ENCODE results near the gene FAF1.
A peak's percentile ranks its signal among the peaks of the same experiment; 100 is the strongest.

Gene FAF1

GRCh38 chr1:50667272-50667671 lies 292.8 kb downstream of the FAF1 start:
- H3K4me2 ChIP-seq (ENCODE audit: low read depth, low read length, poor library complexity, severe bottlenecking), result peak overlapping the region; percentile 71
- no peak overlapping the region for H3K4me3 ChIP-seq (ENCODE audit: insufficient read depth, low read length, poor library complexity, severe bottlenecking)
- no peak overlapping the region; the same call in 1 of the 2 replicates for H3K9ac ChIP-seq (ENCODE audit: low read length)
- no peak overlapping the region for H2AFZ ChIP-seq (ENCODE audit: low read depth, low read length, severe bottlenecking)
- no peak for TF ChIP-seq CTCF (IDR thresholded peaks at IDR 0.05; ENCODE audit: insufficient read depth, low read length, poor library complexity, severe bottlenecking)
- TF ChIP-seq EZH2phosphoT487 (conservative IDR thresholded peaks at IDR 0.05; ENCODE audit: low read length), result no peak
- H3K27ac ChIP-seq (ENCODE audit: low read depth, low read length), result peak overlapping the region; percentile 81
- H3K9me2 ChIP-seq (replicated peaks; ENCODE audit: insufficient read depth, low read length), result no peaks in the 10 kb centered on the region
- H3K27me3 ChIP-seq (ENCODE audit: low read length), result no peaks in the 10 kb centered on the region
- H4K20me1 ChIP-seq (ENCODE audit: low read depth, low read length), result no peaks in the 10 kb centered on the region
- no peaks in the 10 kb centered on the region for H3K9me3 ChIP-seq (ENCODE audit: insufficient read depth, low read length)
- H3F3A ChIP-seq (ENCODE audit: insufficient read depth), result peaks cover 3% of the 10 kb centered on the region; the same call in 1 of the 2 replicates
- 0 out of 2 replicates have a peak, but pooled peaks cover 2% of the 10 kb centered on the region for H3K36me3 ChIP-seq (ENCODE audit: low read length)
- no peaks in the 10 kb centered on the region for H3K79me2 ChIP-seq (ENCODE audit: insufficient read depth, low read length)

GRCh38 chr1:50666849-50667248 lies 293.2 kb downstream of the FAF1 start:
- Histone ChIP-seq H3K9me3 (ENCODE audit: insufficient read depth, low read length) (no peaks in the 10 kb centered on the region), H3K27ac (ENCODE audit: low read depth, low read length) (peak overlapping the region; percentile 81), H3K79me2 (ENCODE audit: insufficient read depth, low read length) (no peaks in the 10 kb centered on the region), H3K36me3 (ENCODE audit: low read length) (0 out of 2 replicates have a peak, but pooled peaks cover 2% of the 10 kb centered on the region), H3F3A (ENCODE audit: insufficient read depth) (peaks cover 3% of the 10 kb centered on the region; the same call in 1 of the 2 replicates), H3K4me3 (ENCODE audit: insufficient read depth, low read length, poor library complexity, severe bottlenecking) (no peak overlapping the region), H3K4me2 (ENCODE audit: low read depth, low read length, poor library complexity, severe bottlenecking) (peak overlapping the region; percentile 71), H3K27me3 (ENCODE audit: low read length) (no peaks in the 10 kb centered on the region), H3K9ac (ENCODE audit: low read length) (no peak overlapping the region), H2AFZ (ENCODE audit: low read depth, low read length, severe bottlenecking) (no peak overlapping the region), H4K20me1 (ENCODE audit: low read depth, low read length) (no peaks in the 10 kb centered on the region), H3K9me2 (replicated peaks; ENCODE audit: insufficient read depth, low read length) (no peaks in the 10 kb centered on the region)
- TF ChIP-seq EZH2phosphoT487 (conservative IDR thresholded peaks at IDR 0.05; ENCODE audit: low read length) (no peak), CTCF (IDR thresholded peaks at IDR 0.05; ENCODE audit: insufficient read depth, low read length, poor library complexity, severe bottlenecking) (no peak)

GRCh38 chr1:50665413-50665812 lies 294.7 kb downstream of the FAF1 start:
- Histone ChIP-seq H2AFZ (ENCODE audit: low read depth, low read length, severe bottlenecking) (no peak overlapping the region), H3K36me3 (ENCODE audit: low read length) (no peaks in the 10 kb centered on the region), H3K79me2 (ENCODE audit: insufficient read depth, low read length) (no peaks in the 10 kb centered on the region), H3F3A (ENCODE audit: insufficient read depth) (peaks cover 3% of the 10 kb centered on the region; the same call in 1 of the 2 replicates), H3K9me2 (replicated peaks; ENCODE audit: insufficient read depth, low read length) (no peaks in the 10 kb centered on the region), H3K9me3 (ENCODE audit: insufficient read depth, low read length) (no peaks in the 10 kb centered on the region), H3K27me3 (ENCODE audit: low read length) (no peaks in the 10 kb centered on the region), H3K9ac (ENCODE audit: low read length) (no peak overlapping the region), H3K27ac (ENCODE audit: low read depth, low read length) (no peak overlapping the region), H4K20me1 (ENCODE audit: low read depth, low read length) (no peaks in the 10 kb centered on the region), H3K4me3 (ENCODE audit: insufficient read depth, low read length, poor library complexity, severe bottlenecking) (no peak overlapping the region), H3K4me2 (ENCODE audit: low read depth, low read length, poor library complexity, severe bottlenecking) (no peak overlapping the region)
- TF ChIP-seq CTCF (IDR thresholded peaks at IDR 0.05; ENCODE audit: insufficient read depth, low read length, poor library complexity, severe bottlenecking) (no peak), EZH2phosphoT487 (conservative IDR thresholded peaks at IDR 0.05; ENCODE audit: low read length) (no peak)
